K562 (cell line): ENCODE measurements around the gene ERCC4.

Source experiments
- CHD2 ChIP-seq: IDR thresholded peaks from 2 replicates; pipeline ENCODE4 v1.6.1; 2011; ENCODE audit warnings: low read depth, low read length
- ERF ChIP-seq: fragments of 450-650 bp; formaldehyde crosslinking; IDR thresholded peaks from 2 replicates; pipeline ENCODE4 v1.4.0; 2020; ENCODE audit warnings: mild to moderate bottlenecking, mixed read lengths
- FOXJ2 ChIP-seq: fragments of 200-800 bp; sonication (Bioruptor generic); IDR thresholded peaks from 2 replicates; pipeline ENCODE4 v1.6.1; 2016; ENCODE audit warnings: missing genetic modification characterization, missing compliant biosample characterization
- HDAC6 ChIP-seq: IDR thresholded peaks from 2 replicates; pipeline ENCODE4 v1.6.1; 2012; ENCODE audit warnings: low read depth, mild to moderate bottlenecking, control low read depth, inconsistent platforms, low read length, moderate library complexity
- MAZ ChIP-seq, 2 experiments: fragments of 450-650 bp in 1 of 2; sonication (generic) in 1 of 2; formaldehyde crosslinking; IDR thresholded peaks in 1 of 2; conservative IDR thresholded peaks in 1 of 2; 2 replicates each; pipeline versions ENCODE4 v1.4.0 to v1.5.0; 2020; ENCODE audit warnings: mild to moderate bottlenecking in 1 of 2, missing genetic modification reagents in 1 of 2
- PKNOX1 ChIP-seq: fragments of 450-650 bp; IDR thresholded peaks from 2 replicates; pipeline ENCODE4 v1.6.1; 2016
- POLR2AphosphoS2 ChIP-seq: IDR thresholded peaks from 2 replicates; pipeline ENCODE4 v1.6.1; 2012; ENCODE audit warnings: low read length, improper control_type of control experiment
- RBFOX2 ChIP-seq: fragments of 200-400 bp; formaldehyde crosslinking; IDR thresholded peaks from 2 replicates; pipeline ENCODE4 v1.6.1; 2017; ENCODE audit warnings: low read depth, mild to moderate bottlenecking, low read length, moderate library complexity
- RFX7 ChIP-seq: fragments of 250-450 bp; sonication (Bioruptor Pico); IDR thresholded peaks from 2 replicates; pipeline ENCODE4 v1.5.1; 2021; ENCODE audit warnings: mild to moderate bottlenecking
- SMAD1 ChIP-seq: fragments of 150-350 bp; IDR thresholded peaks from 2 replicates; pipeline ENCODE4 v1.6.1; 2014; ENCODE audit warnings: low read length, low read depth; ENCODE audit not compliant: partially characterized antibody
- SP2 ChIP-seq: IDR thresholded peaks from 2 replicates; pipeline ENCODE4 v1.6.1; 2011; ENCODE audit warnings: mild to moderate bottlenecking, low read depth, low read length, moderate library complexity; ENCODE audit not compliant: poor library complexity, severe bottlenecking; ENCODE audit errors: extremely low read depth
- TAF15 ChIP-seq: fragments of 200-400 bp; formaldehyde crosslinking; IDR thresholded peaks from 2 replicates; pipeline ENCODE4 v1.6.1; 2017; ENCODE audit warnings: mild to moderate bottlenecking, low read depth, low read length, moderate library complexity
- TF ChIP-seq, protein P1 (sequence below), 3 experiments: IDR thresholded peaks in 2 of 3; conservative IDR thresholded peaks in 1 of 3; 2 replicates each; pipeline ENCODE4 v1.5.1; 2011 to 2012; ENCODE audit warnings: low read length in 3 of 3, mild to moderate bottlenecking in 3 of 3, control low read depth in 2 of 3, improper control_type of control experiment in 1 of 3, inconsistent platforms in 1 of 3, low read depth in 1 of 3, mixed read lengths in 1 of 3, moderate library complexity in 1 of 3; ENCODE audit not compliant: insufficient read depth in 2 of 3

GRCh38 chr16:13940397-13940933 lies 20.5 kb downstream of the ERCC4 start:
- TF ChIP-seq HDAC6: no peak
- TF ChIP-seq POLR2AphosphoS2: no peak
- TF ChIP-seq, protein P1, sequence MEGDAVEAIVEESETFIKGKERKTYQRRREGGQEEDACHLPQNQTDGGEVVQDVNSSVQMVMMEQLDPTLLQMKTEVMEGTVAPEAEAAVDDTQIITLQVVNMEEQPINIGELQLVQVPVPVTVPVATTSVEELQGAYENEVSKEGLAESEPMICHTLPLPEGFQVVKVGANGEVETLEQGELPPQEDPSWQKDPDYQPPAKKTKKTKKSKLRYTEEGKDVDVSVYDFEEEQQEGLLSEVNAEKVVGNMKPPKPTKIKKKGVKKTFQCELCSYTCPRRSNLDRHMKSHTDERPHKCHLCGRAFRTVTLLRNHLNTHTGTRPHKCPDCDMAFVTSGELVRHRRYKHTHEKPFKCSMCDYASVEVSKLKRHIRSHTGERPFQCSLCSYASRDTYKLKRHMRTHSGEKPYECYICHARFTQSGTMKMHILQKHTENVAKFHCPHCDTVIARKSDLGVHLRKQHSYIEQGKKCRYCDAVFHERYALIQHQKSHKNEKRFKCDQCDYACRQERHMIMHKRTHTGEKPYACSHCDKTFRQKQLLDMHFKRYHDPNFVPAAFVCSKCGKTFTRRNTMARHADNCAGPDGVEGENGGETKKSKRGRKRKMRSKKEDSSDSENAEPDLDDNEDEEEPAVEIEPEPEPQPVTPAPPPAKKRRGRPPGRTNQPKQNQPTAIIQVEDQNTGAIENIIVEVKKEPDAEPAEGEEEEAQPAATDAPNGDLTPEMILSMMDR (IDR thresholded peaks at IDR 0.05 in 2 of 3, conservative IDR thresholded peaks at IDR 0.05 in 1 of 3; ENCODE audit: insufficient read depth in 2 of 3, low read depth in 1 of 3, low read length in 3 of 3): no peak
- TF ChIP-seq ERF (CRISPR knock-in tag): no peak
- TF ChIP-seq CHD2: no peak
- TF ChIP-seq FOXJ2: no peak
- no peak for TF ChIP-seq RBFOX2
- no peak for TF ChIP-seq SP2
- no peak for TF ChIP-seq RFX7 (CRISPR knock-in tag)
- no peak for TF ChIP-seq PKNOX1
- no peak for TF ChIP-seq TAF15
- no peak for TF ChIP-seq MAZ (CRISPR knock-in tag; conservative IDR thresholded peaks at IDR 0.05 in 1 of 2, IDR thresholded peaks at IDR 0.05 in 1 of 2)
- no peak for TF ChIP-seq SMAD1
